Type B pancreatic cell (in vitro differentiated cells): ENCODE data around the gene ZNF474. TPM values are rescaled to one million over a fixed set of nuclear protein-coding genes. Genes with fewer than 3 reads are reported as not detected.
A peak's percentile ranks its signal among the peaks of the same experiment; 100 is the strongest.

Experiments used
- DNase-seq: peaks from one replicate; pipeline ENCODE4 v3.0.0; 2021; ENCODE audit warnings: mixed read lengths; ENCODE audit not compliant: unreplicated experiment; ENCODE audit errors: extremely low spot score
- H3K27ac Mint-ChIP-seq: 2 replicates; pipeline ENCODE4 v1.8.0; 2021; ENCODE audit warnings: mild to moderate bottlenecking, mixed read lengths
- H3K27me3 Mint-ChIP-seq: 2 replicates; pipeline ENCODE4 v1.8.0; 2021; ENCODE audit warnings: mixed read lengths
- H3K36me3 Mint-ChIP-seq: 2 replicates; pipeline ENCODE4 v1.8.0; 2021; ENCODE audit warnings: mixed read lengths
- H3K4me1 Mint-ChIP-seq: one replicate; pipeline ENCODE4 v1.8.0; 2021; ENCODE audit warnings: mixed read lengths; ENCODE audit not compliant: unreplicated experiment
- H3K4me3 Mint-ChIP-seq: 2 replicates; pipeline ENCODE4 v1.8.0; 2021; ENCODE audit warnings: mild to moderate bottlenecking, mixed read lengths
- H3K9me3 Mint-ChIP-seq: 2 replicates; pipeline ENCODE4 v1.8.0; 2021; ENCODE audit warnings: mixed read lengths
- total RNA-seq: library from RNA; stranded (reverse); gene quantifications from 2 replicates; pipeline ENCODE4 v1.2.1, GENCODE V29; 2021; ENCODE audit warnings: low replicate concordance
- TF ChIP-seq, protein P1 (sequence below): fragments of 200-600 bp; sonication (generic); conservative IDR thresholded peaks from 2 replicates; pipeline ENCODE4 v1.5.0; 2021; ENCODE audit warnings: antibody characterized with exemption, mild to moderate bottlenecking

The ZNF474 gene
- total RNA-seq, 1 donor from 2014 or later, result 1.9 TPM

DNA sequence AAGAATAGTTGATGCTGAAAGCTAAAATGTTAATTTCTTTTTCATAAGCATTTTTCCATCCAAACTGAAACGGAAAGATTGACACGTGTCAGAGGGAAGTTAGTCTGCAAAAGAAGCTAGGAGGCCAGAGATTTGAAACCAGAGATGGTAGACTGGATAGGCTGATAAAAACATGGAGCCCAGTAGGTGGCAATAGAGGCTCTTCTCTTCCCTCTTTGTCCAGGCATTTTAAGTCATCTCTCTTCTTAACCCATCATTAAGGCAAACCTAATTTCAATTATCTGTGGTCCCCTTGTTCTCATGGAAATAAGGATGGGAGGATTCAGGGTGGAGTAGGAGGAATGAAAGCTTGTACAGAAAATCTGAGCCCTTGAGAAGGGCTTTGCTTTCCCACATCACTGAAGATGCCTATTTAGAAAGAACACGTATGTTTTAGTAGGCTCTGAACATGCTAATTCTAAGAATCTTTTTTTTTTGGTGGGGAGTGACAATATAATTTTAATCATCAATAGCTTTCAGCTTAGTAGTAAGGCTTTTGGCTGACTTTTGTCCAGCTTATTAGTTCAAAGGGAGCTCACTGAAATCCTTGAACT, 66.6 kb downstream of the ZNF474 start:
- Mint-ChIP-seq H3K4me1 (peaks cover 26% of the 10 kb centered on the region), H3K36me3 (no peaks in the 10 kb centered on the region), H3K9me3 (no peaks in the 10 kb centered on the region), H3K4me3 (no peak overlapping the region), H3K27me3 (peaks cover 15% of the 10 kb centered on the region), H3K27ac (no peak overlapping the region)
- DNase-seq, result no peak
- TF ChIP-seq, protein P1, sequence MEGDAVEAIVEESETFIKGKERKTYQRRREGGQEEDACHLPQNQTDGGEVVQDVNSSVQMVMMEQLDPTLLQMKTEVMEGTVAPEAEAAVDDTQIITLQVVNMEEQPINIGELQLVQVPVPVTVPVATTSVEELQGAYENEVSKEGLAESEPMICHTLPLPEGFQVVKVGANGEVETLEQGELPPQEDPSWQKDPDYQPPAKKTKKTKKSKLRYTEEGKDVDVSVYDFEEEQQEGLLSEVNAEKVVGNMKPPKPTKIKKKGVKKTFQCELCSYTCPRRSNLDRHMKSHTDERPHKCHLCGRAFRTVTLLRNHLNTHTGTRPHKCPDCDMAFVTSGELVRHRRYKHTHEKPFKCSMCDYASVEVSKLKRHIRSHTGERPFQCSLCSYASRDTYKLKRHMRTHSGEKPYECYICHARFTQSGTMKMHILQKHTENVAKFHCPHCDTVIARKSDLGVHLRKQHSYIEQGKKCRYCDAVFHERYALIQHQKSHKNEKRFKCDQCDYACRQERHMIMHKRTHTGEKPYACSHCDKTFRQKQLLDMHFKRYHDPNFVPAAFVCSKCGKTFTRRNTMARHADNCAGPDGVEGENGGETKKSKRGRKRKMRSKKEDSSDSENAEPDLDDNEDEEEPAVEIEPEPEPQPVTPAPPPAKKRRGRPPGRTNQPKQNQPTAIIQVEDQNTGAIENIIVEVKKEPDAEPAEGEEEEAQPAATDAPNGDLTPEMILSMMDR, result peak; percentile 79

DNA sequence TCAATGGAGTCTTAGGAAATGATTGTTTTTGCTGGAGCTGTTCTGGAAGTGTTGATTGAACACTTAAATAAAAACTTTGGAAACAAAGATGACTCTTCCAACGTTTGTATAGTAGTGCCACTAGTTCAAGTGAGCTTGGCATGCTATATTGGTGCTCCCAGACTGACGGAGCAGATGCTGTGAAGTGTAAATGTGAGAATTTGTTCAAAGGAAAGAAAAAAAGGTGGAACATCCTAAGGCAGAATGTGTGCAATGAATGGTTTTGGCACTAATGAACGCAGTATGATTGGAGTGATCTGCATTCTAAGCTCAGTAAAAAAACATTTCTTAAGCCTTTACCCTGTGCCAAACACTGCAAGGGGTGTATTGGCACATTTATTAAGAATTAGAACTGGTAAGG, 69.8 kb downstream of the ZNF474 start:
- H3K27ac Mint-ChIP-seq, result no peak overlapping the region
- no peaks in the 10 kb centered on the region for H3K36me3 Mint-ChIP-seq
- no peak for DNase-seq
- H3K9me3 Mint-ChIP-seq, result no peaks in the 10 kb centered on the region
- H3K27me3 Mint-ChIP-seq, result peaks cover 6% of the 10 kb centered on the region
- TF ChIP-seq, protein P1, result no peak
- H3K4me1 Mint-ChIP-seq, result peaks cover 34% of the 10 kb centered on the region
- no peak overlapping the region for H3K4me3 Mint-ChIP-seq

DNA sequence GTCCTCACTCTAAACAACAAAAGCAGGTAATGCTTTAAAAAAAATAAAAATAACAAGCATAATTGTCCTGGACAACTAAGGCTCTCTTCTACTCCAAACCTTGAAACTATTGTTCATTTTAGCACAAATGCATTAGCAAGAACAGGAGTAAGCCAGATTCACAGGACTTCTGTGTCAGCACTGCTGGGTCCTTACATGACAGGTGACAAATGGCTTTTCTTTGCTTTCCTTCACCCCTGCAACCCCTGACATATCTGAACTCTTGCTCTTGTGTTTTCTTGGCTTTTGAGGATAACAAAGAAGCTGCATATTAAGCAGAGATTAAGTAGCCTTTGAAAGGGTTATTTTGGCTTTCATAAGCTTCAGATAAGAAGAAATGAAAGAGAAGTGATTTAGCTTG, 71.1 kb downstream of the ZNF474 start:
- Mint-ChIP-seq H3K9me3 (no peaks in the 10 kb centered on the region), H3K4me1 (peaks cover 33% of the 10 kb centered on the region), H3K27me3 (peaks cover 6% of the 10 kb centered on the region), H3K4me3 (no peak overlapping the region), H3K27ac (no peak overlapping the region), H3K36me3 (no peaks in the 10 kb centered on the region)
- no peak for DNase-seq
- TF ChIP-seq, protein P1, result no peak

DNA sequence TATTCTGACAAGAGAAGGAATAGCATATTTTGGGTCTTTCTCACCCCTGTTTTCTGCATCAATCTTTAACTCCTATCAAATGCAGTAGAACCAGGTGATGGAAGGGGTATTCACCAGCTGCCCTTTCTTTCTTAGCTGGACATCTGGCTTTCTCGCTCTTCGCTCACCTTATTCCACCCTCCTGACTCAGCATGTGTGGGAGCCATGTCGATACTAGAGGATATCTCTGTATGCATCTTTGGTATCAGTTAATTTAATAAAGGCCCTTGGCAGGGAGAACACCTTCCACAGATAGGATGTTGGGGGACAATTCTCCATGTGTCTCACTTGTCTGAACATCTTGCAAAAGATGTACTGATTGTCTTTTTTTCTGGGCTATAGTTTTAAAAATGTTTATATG, 71.5 kb downstream of the ZNF474 start:
- Mint-ChIP-seq H3K27me3 (peaks cover 6% of the 10 kb centered on the region), H3K36me3 (no peaks in the 10 kb centered on the region), H3K4me1 (peaks cover 31% of the 10 kb centered on the region), H3K27ac (no peak overlapping the region), H3K4me3 (no peak overlapping the region), H3K9me3 (peaks cover 3% of the 10 kb centered on the region)
- TF ChIP-seq, protein P1, result no peak
- DNase-seq, result no peak

DNA sequence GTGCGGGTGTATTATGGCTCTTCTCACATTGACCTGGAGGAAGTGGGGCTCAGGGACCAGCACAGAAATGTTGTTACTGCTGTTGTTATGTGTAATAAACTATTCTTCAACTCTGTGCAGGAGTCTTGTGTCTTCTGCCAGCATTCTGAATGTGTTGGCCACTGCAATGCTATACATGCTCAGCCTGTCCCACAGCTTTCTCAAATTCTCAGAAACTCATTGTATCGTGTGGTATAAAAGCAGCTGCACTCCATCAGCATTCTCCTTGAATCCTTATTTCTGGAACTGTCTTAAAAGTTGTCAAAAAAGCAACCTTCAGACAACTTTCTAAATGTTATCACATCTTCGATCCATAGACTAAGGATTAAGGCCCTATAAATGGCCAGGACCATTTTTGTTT, 72.0 kb downstream of the ZNF474 start:
- no peak for DNase-seq
- Mint-ChIP-seq H3K4me1 (peaks cover 28% of the 10 kb centered on the region), H3K4me3 (no peak overlapping the region), H3K27ac (no peak overlapping the region), H3K36me3 (no peaks in the 10 kb centered on the region), H3K27me3 (peaks cover 6% of the 10 kb centered on the region), H3K9me3 (peaks cover 8% of the 10 kb centered on the region)
- TF ChIP-seq, protein P1, result no peak

DNA sequence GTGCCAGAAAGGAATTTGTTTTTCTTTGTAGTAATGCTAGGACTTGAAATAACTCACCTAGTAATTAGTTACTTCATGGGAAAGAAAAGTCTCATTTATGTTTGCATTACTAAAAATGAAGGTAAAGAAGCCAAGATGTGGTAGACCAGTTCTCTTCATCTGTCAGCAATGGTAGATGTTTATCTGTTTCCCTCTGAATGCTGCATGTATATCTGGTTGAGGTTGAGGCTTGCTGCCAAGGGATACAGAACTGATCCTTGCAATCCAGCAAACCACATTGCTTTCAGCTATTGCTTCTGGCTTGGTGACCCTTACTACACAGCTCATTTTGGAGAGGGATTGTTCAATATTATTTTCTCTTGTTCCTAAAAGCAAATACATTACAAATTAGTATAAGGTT, 73.6 kb downstream of the ZNF474 start:
- peaks cover 6% of the 10 kb centered on the region for H3K27me3 Mint-ChIP-seq
- H3K4me3 Mint-ChIP-seq, result no peak overlapping the region
- peaks cover 8% of the 10 kb centered on the region for H3K9me3 Mint-ChIP-seq
- H3K4me1 Mint-ChIP-seq, result peaks cover 28% of the 10 kb centered on the region
- TF ChIP-seq, protein P1, result no peak
- H3K27ac Mint-ChIP-seq, result no peak overlapping the region
- H3K36me3 Mint-ChIP-seq, result no peaks in the 10 kb centered on the region
- no peak for DNase-seq
